Endothelial cell of hepatic sinusoid (primary cell): ENCODE results near the gene ALAS2.
"Not testable (repeated sequence)": the region's sequence is repeated elsewhere in the genome, so short reads cannot be mapped to it uniquely, and the experiment has no call there.

ENCODE experiments used
- in situ Hi-C: cut with HindIII; loops from 2 replicates; pipeline ENCODE4 v1.10.0; 2017; ENCODE audit warnings: low sequenced_read_pairs

The ALAS2 gene, protein sequence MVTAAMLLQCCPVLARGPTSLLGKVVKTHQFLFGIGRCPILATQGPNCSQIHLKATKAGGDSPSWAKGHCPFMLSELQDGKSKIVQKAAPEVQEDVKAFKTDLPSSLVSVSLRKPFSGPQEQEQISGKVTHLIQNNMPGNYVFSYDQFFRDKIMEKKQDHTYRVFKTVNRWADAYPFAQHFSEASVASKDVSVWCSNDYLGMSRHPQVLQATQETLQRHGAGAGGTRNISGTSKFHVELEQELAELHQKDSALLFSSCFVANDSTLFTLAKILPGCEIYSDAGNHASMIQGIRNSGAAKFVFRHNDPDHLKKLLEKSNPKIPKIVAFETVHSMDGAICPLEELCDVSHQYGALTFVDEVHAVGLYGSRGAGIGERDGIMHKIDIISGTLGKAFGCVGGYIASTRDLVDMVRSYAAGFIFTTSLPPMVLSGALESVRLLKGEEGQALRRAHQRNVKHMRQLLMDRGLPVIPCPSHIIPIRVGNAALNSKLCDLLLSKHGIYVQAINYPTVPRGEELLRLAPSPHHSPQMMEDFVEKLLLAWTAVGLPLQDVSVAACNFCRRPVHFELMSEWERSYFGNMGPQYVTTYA

DNA sequence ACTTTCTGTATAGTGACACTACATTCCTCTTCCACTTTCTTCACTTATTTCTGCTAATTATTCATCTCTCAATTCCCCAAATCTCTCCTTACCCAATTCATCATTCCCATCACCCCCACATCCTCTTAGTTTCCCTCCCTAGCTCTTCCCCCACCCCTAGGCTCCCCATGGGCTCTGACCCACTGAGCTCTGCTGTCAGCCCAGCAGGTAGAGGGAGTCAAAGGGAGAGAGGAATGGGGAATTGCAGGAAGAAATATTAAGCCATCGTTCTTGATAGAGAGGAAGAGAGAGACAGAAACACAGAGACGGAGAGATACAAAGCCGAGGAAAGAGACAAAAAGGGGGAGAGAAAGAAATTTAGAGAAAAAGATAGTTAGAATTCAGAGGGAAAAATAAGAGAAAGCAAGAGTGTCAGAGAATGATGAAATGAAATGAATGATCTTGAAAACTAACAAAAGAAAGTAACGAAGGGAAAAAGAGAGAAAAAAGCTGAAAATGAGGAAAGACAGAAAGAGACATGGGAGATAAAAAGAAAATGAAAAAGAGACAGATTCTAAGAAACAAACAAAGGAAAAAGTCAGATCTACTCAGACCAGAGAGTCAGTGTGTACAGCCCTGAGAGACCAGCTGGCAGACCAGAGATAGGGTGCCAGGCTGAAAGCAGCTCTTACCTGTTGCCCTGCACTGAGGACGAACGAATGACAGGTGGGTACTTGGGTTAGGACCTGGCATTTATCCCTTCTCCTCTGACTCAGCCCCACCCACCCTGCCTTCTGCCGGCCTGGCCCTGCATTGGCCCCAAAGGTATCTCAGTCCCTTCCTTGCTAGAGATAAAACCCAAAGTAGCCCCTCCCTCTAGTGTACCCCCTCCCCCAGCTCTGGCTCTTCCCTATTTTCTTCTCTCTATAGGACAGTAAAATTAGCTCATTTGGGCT, at the start of gene ALAS2:
Gene ALAS2 (minus strand): TSS at position 707 of the 935 bp plus-strand sequence. CDS start 4,977 bp downstream, outside the sequence.
- in situ Hi-C loops: no loop called here

DNA sequence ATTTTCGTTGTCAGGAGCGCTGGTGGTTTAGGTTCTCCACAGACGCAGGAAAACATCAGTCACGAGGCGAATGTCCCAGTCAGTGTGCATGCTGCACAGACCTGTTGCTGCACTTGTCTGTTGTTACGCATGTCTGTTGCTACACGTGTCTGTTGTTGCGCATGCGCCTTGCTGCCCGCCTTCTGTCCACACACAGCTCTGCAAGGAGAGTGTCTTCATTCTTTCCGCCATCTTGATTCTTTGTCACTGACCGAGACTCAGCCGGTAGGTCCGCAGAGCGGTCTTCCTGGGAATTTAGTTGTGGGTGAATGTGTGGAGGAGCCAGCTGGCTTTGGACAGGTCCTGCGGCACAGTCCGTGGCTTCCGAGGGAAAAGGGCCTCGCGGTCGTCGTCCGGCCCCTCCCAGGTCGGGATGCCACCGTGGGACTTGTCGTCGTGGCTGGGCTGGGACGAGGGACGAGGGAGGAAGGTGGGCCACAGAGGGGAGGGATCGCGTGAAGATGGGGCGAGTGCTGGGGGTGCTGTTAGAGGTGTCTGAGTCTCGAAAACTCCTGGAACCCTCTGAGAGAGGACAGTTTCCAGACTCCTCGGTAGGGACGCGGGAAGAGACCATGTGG, 44.2 kb upstream of the ALAS2 start, which contains the start of gene PAGE2B:
Gene PAGE2B (plus strand): TSS at position 180 of the 617 bp plus-strand sequence. CDS start 1,012 bp downstream, outside the sequence.
- in situ Hi-C loops: no loop called here

DNA sequence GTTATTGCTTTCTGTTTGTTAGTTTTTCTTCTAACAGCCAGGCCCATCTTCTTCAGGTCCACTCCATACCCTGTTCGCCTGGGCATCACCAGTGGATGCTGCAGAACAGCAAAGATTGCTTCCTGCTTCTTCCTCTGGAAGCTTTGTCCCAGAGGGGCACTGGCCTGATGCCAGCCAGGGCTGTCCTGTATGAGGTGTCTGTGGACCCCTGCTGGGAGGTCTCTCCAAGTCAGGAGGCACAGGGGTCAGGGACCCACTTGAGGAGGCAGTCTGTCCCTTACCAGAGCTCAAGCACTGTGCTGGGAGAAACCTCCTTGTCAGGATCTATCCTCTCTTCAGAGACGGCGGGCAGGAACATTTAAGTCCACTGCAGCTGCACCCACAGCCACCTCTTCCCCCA, 41.5 kb upstream of the ALAS2 start:
- in situ Hi-C loops: no loop called here

DNA sequence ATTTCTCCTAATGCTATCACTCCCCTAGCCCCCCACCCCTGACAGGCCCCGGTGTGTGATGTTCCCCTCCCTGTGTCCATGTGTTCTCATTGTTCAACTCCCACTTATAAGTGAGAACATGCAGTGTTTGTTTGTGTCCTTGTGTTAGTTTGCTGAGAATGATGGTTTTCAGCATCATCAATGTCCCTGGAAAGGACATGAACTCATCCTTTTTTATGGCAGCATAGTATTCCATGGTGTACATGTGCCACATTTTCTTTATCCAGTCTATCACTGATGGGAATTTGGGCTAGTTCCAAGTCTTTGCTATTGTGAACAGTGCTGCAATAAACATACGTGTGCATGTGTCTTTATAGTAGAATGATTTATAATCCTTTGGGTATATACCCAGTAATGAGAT, 36.4 kb upstream of the ALAS2 start:
- in situ Hi-C loops: not testable (repeated sequence)

DNA sequence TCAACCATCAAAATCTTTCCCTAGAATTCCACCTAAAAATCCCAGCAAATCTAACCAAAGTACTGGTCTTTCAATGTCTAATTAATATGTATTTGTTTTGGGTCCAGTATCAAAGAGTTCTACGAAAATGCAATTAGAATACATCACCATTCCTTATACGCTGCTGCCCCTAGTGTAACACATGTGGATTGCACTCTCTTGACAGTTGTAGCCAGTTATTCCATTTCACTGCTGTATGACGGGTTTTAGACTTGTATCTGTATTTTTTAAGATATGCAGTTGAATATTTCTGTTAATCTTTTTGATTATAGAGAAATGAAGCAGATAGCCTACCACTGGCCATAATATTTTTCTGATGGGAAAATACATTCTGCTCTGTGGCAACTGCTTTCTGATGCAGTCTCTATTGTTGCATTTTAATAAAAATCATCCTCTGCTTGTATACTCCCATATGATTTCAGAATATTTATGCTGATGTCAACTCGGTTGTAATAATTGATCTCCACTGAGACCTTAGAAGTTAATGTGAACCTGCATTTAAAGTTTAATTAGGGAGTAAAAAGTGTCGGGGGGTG, 27.0 kb upstream of the ALAS2 start:
- in situ Hi-C loops: no loop called here

DNA sequence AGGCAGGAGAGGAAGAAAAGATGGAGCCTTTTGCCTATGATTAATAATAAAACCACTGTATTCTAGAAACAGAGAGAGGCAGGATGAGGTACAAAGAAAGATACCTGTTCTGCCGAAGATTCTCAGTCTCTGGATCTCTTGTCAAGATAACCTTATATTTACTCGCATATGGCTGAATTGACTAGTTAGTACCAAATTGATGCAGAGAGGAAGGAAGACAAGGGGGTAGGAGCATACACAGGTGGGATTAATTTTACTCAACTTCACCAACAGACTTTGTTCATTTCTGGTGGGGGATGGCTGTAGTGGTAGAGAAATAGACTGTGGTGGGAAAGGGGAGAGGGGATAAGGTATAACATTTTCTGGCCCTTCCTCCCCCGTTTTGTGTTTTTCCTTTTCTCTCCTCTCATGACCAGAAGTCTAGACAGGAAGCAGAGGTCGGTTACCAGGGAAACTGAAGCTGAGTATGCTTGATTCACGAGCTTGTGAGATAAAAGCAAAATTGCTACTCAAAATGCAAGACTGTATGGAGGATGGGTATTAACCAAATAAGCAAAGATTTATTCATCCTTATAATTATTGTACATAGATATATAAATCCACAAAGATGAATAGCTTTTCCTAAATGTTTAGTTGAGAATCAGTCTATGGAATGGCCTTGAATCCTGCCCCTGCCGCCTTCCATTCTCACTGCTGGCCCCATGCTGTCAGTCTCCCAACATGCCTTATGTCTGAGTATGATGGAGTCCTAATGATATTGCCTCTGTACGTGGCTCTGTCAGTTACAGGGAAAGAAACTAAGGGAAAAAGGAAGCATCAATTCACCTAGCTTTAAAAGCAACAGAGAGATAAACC, 26.3 kb upstream of the ALAS2 start:
- in situ Hi-C loops: no loop called here

DNA sequence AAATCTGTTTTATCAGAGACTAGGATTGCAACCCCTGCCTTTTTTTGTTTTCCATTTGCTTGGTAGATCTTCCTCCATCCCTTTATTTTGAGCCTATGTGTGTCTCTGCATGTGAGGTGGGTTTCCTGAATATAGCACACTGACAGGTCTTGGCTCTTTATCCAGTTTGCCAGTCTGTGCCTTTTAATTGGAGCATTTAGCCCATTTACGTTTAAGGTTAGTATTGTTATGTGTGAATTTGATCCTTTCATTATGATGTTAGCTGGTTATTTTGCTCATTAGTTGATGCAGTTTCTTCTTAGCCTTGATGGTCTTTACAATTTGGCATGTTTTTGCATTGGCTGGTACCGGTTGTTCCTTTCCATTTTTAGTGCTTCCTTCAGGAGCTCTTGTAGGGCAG, 19.8 kb upstream of the ALAS2 start:
- in situ Hi-C loops: loop anchor here (5.0 kb wide), 1 partner anchor 67 kb away; no protein-coding TSS in a partner anchor

DNA sequence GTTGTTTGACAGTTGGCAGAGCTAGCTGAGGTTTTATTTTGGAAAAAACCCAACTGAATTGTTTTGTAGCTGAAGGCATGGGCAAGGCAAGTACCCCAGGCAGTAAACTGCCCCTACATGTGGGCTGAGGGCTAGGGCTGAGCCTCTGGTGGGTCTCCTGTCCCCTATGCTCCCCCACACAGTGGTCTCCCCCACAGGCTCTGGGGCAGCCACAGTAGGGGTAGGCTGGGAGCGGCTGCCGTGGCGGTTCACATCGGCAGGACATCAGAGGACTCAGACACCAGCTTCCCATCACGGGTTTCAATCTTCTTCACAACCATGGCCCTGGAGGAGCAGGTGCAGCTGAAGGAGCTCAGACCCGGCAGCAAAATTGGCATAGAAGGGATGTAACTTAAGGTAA, 10.7 kb upstream of the ALAS2 start:
- in situ Hi-C loops: no loop called here

DNA sequence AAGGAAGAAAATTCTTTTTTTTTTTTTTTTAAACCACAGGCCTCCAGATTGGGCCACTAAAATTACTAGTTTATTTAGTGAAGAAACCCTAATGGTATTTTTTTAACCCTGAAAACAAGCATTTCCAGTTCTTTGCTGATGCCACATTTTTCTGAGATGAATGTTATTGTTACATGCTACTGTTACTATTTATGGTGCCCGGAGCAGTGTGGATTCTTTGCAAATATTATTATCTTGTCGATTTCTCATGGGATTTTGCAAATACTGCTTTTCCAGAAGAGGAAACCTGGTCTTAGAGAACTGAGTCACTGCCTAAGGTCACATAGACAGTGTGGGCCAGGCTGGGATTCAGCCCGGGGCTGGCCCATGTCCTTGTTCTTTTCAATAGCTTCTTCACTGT, 8.7 kb upstream of the ALAS2 start:
- in situ Hi-C loops: no loop called here

DNA sequence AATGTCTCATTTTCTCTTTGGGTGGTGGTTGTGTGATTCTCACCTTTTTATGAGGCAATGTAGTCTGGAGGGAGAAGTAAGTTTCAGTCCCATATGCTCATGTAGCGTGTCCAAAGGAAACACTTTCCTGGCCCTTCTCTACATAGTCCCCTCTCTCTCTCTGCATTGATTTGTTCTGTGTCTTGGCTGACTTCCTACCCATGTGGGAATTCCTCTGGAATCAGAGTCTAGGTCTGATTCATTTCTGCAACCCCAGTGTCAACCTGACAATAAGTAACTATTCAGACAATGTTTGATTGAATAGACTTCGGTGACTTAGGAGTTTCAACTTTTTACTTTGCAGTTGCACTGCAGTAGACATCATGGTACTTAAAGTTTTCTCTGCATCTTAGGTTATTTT, 2.7 kb upstream of the ALAS2 start:
- in situ Hi-C loops: no loop called here

DNA sequence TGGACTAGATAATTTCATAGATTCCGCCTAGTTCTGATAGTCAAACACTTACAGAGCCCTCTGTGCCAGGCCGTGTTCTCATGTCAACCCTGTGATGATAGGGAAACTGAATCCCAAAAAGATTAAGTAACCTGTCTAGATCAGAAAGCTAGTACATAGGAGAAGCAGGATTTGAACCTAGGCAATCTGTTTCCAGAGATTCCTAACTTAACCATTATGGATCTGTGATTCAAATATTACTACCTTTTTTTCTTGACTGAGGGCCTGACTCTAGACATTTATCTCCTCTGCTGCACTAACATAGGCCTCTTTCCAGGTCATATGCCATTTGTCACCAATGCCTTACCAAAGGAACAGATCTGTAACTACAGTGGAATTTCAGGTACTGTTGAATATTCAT, 1.5 kb downstream of the ALAS2 start:
- in situ Hi-C loops: no loop called here

DNA sequence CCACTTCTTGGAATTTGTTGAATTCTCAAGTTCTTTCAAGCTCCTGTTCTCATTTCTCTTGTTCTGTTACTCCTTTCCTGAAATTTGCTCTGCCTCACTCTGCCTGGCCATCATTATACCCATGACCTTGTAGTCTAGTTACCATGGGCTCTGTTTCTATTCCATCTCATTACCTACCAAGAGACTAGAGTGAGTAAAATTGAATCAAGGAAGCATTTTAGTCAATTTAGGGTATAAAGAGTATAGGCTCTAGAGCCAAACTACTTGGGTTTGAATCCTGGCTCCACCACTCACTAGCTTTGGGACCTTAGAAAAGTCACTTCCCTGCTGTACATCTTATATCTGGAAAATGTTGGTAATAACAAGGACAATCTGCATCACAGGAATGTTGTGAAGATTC, 2.2 kb downstream of the ALAS2 start:
- in situ Hi-C loops: no loop called here

DNA sequence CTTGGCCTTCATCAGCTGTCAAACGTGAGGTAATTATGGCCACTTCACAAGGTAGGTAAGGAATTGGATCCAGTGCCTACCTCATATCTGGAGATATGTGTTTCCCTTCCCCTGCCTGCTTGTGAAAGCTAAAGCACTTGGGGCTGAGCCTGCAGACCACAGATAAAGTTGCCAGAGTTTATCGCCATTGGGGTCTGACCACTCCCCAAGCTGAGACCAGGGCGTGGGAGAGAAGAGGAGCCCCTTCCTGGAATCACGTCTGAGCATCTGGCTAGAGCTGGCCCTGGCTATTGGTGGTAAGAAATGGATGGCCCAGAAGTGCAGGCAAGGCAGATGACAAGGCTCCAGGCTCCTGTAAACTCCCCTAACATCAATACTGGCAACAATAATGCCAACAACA, 2.7 kb downstream of the ALAS2 start:
- in situ Hi-C loops: no loop called here

DNA sequence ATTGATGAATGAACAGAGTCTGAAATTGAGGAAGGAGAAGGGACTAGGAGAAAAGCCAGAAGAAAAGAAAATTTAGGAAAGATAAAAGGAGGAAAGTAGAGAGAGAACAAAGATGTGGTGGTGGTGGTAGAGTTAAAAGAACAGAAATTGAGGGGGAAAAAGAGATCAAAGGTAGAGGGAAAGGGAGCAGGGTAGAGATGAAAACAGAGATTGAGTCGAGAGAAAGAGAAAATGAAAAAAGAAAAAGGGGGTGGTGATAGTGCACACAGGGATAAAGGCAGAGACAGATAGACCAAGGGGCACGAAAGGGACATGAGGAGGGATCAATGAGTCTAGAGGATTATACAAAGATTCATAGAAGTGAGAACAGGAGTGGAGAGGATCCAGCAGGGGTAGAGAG, 3.9 kb downstream of the ALAS2 start:
- in situ Hi-C loops: no loop called here

DNA sequence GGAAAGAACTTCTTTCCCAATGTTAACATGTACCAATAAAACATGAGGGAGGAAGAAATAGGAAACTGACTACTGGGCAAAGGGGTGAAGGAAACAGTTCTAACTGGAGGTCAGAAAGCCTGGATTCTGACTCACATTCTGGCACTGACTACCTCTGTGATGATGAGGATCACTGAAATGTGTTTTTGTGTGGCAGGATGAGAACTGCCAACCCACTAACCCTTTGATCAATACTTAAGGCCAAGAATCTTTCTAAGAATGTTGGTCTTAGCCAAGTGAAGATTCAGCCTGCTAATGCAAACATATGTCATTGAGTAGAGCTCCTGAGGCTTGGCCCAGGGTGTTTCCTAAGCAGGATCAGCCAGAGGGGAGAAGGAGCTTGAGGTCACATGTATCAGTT, 4.6 kb downstream of the ALAS2 start:
- in situ Hi-C loops: no loop called here

DNA sequence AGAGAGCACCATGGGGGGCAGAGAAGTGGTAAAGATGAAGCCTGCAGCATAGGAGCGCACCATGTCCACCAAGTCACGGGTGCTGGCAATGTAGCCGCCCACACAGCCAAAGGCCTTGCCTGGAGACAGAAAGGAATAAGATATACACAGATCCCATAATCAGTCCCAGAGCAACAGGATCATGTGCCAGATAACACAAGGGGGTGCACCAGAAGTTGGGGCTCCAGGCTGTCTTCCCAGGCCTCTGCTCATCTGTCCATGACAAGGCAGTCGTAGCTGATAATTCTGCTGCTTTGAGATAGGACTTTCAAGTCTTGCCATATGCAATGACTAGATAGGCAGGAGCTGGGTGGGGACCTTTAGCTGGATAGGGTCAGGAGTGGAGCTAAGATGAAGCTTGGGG, 15.9 kb downstream of the ALAS2 start:
- in situ Hi-C loops: no loop called here

DNA sequence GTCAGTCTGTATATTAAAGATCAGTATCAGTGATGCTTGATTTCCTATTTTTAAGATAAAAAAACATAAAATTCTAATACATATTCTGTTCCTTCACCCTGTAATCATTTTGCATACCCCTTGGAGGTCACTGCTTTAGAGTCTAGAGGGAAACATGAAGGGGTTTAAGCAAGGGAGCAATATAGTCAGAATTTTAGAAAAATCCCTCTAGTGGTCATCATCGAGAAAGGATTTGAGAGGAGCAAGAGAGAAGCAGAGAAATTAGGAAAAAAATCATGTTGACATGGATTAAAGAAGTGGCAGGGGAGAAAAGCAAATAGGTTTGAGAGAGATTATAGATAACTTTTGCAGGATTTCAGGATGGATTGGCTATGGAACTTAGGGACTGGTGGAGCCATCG, 19.5 kb downstream of the ALAS2 start:
- in situ Hi-C loops: no loop called here

DNA sequence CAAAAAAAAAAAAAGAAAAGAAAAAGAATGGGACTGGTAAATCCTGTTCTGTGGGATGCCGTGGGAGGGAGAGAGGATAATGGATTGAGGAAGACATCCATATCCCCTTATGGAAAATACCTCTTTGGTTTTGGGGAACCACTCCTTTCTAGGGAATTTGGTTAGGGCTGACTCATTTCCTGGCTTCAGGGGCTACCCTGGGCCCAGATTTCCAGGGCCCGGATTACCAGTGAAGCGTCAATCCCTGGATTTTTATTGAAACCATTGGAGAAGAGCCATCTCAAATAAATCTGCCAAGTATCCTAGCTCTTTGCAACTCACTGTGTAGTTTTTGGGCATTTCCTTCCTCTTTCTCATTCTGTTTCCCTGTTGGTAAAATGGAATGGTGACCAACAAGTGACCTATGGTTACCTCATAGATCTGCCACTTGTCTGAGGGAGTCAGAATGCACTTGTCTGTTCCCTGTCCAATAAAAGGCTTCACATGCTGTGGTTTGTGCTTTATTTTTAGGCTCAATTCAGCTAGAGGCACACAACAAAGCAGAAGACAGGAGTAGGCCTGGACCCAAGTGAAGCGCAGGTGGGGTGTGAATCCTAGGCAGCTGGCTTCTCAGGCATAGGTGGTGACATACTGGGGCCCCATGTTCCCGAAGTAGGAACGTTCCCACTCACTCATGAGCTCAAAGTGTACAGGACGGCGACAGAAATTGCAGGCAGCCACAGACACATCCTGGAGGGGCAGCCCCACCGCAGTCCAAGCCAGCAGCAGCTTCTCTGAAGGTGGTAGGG, 22.0 kb downstream of the ALAS2 start:
- in situ Hi-C loops: no loop called here

DNA sequence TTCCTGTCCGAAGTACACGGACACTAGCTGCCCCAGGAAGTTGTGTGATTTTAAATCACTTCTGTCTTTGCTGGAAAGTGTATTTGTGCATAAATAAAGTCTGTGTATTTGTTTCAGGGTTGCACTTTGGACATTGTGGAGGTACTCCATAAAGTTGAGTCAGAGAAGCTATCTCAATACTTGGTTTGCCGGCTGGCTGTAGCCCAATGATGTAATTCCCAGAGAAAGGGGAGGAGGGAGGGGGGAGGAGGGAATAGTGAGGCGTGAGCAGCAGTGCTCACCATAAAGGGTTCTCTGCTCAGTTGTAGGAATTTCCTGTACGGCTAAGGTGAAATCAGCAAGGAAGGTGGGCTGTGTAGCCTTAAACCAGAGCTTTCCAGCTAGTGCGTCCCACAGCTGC, 23.1 kb downstream of the ALAS2 start:
- in situ Hi-C loops: no loop called here
